ENCODE data around the gene SNF8.

Gene SNF8

GRCh38 chr17:48929812-48930165, 14.9 kb downstream of the SNF8 start:
- DNase-seq (ENCODE audit: low read depth in 2 of 3, low spot score in 1 of 3), result no peak

GRCh38 chr17:48928876-48929811, 15.5 kb downstream of the SNF8 start:
- DNase-seq (ENCODE audit: low read depth in 2 of 3, low spot score in 1 of 3), result no peak

- no peak for DNase-seq (ENCODE audit: low read depth in 2 of 3, low spot score in 1 of 3)
Observed at GRCh38 chr17:48927978-48928745, 16.5 kb downstream of the SNF8 start.

- no peak for DNase-seq (ENCODE audit: low read depth in 2 of 3, low spot score in 1 of 3)
Observed at GRCh38 chr17:48925991-48926342, 18.7 kb downstream of the SNF8 start.

- no peak for DNase-seq (ENCODE audit: low read depth in 2 of 3, low spot score in 1 of 3)
Observed at GRCh38 chr17:48925251-48925990, 19.2 kb downstream of the SNF8 start.

- peak in 2 of 3 donors; percentile 46 to 72 for DNase-seq (ENCODE audit: low read depth in 2 of 3, low spot score in 1 of 3)
Observed at GRCh38 chr17:48915459-48916282, 29.0 kb downstream of the SNF8 start.

GRCh38 chr17:48912476-48912875, 32.2 kb downstream of the SNF8 start:
- DNase-seq (ENCODE audit: low read depth in 2 of 3, low spot score in 1 of 3), result no peak

GRCh38 chr17:48910370-48910769, 34.3 kb downstream of the SNF8 start:
- DNase-seq (ENCODE audit: low read depth in 2 of 3, low spot score in 1 of 3), result no peak

GRCh38 chr17:48909783-48910182, 34.9 kb downstream of the SNF8 start:
- DNase-seq (ENCODE audit: low read depth in 2 of 3, low spot score in 1 of 3), result no peak

GRCh38 chr17:48908853-48909394, 35.7 kb downstream of the SNF8 start:
- peak; percentile 80 to 87 (median 86) for DNase-seq (ENCODE audit: low read depth in 2 of 3, low spot score in 1 of 3)

- peak; percentile 80 to 87 (median 85) for DNase-seq (ENCODE audit: low read depth in 2 of 3, low spot score in 1 of 3)
Observed at GRCh38 chr17:48908047-48908843, 36.4 kb downstream of the SNF8 start, which contains the start of gene UBE2Z. Gene UBE2Z (plus strand): TSS chr17:48908407. CDS start chr17:48908504, 97 bp downstream.

GRCh38 chr17:48907713-48908046, 37.0 kb downstream of the SNF8 start:
- peak in 1 of 3 donors; percentile 13 for DNase-seq (ENCODE audit: low read depth in 2 of 3, low spot score in 1 of 3)

GRCh38 chr17:48905987-48906515, 38.6 kb downstream of the SNF8 start:
- no peak for DNase-seq (ENCODE audit: low read depth in 2 of 3, low spot score in 1 of 3)

- DNase-seq (ENCODE audit: low read depth in 2 of 3, low spot score in 1 of 3), result no peak
Observed at GRCh38 chr17:48904428-48904827, 40.2 kb downstream of the SNF8 start.

GRCh38 chr17:48903401-48903800, 41.2 kb downstream of the SNF8 start:
- DNase-seq (ENCODE audit: low read depth in 2 of 3, low spot score in 1 of 3), result no peak

- no peak for DNase-seq (ENCODE audit: low read depth in 2 of 3, low spot score in 1 of 3)
Observed at GRCh38 chr17:48901241-48901640, 43.4 kb downstream of the SNF8 start.

GRCh38 chr17:48894886-48895285, 49.8 kb downstream of the SNF8 start:
- no peak for DNase-seq (ENCODE audit: low read depth in 2 of 3, low spot score in 1 of 3)

GRCh38 chr17:48893646-48894508, 50.8 kb downstream of the SNF8 start:
- no peak for DNase-seq (ENCODE audit: low read depth in 2 of 3, low spot score in 1 of 3)
